Activated naive CD4-positive, alpha-beta T cell treated with anti-CD3 and anti-CD28 coated beads, Interleukin-2, amount 50 U/mL, for 24 hours (primary cell): ENCODE results near the gene KLHL29.

Experiments
- H3K27ac Mint-ChIP-seq: one replicate; pipeline ENCODE4 v1.8.0; 2021; ENCODE audit warnings: mild to moderate bottlenecking, mixed read lengths
- H3K27me3 Mint-ChIP-seq: one replicate; pipeline ENCODE4 v1.8.0; 2021; ENCODE audit warnings: mixed read lengths
- H3K36me3 Mint-ChIP-seq: one replicate; pipeline ENCODE4 v1.8.0; 2021; ENCODE audit warnings: mixed read lengths
- H3K4me1 Mint-ChIP-seq: one replicate; pipeline ENCODE4 v1.8.0; 2021; ENCODE audit warnings: mixed read lengths
- H3K4me3 Mint-ChIP-seq: one replicate; pipeline ENCODE4 v1.8.0; 2021; ENCODE audit warnings: mild to moderate bottlenecking, mixed read lengths
- H3K9me3 Mint-ChIP-seq: one replicate; pipeline ENCODE4 v1.8.0; 2021; ENCODE audit warnings: mixed read lengths

The KLHL29 gene

DNA sequence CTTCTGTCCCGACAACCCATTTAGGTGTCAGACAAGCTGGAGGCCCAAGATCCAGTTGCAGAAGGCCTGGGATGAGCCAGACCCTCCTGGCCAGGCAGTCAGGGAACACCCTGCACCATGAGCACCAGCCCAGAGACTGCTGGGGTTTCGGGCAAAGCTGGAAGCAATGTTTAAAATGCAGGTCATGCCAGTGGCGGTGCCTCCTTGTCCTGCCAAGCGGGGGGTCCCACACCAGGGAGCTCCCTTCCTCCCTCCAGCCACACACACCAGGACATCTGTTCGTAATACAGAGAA lies 311.7 kb downstream of the KLHL29 start:
- no peak overlapping the region for H3K27ac Mint-ChIP-seq
- no peak overlapping the region for H3K4me3 Mint-ChIP-seq
- peaks cover 14% of the 10 kb centered on the region for H3K36me3 Mint-ChIP-seq
- no peaks in the 10 kb centered on the region for H3K27me3 Mint-ChIP-seq
- H3K4me1 Mint-ChIP-seq: no peaks in the 10 kb centered on the region
- H3K9me3 Mint-ChIP-seq: no peaks in the 10 kb centered on the region

DNA sequence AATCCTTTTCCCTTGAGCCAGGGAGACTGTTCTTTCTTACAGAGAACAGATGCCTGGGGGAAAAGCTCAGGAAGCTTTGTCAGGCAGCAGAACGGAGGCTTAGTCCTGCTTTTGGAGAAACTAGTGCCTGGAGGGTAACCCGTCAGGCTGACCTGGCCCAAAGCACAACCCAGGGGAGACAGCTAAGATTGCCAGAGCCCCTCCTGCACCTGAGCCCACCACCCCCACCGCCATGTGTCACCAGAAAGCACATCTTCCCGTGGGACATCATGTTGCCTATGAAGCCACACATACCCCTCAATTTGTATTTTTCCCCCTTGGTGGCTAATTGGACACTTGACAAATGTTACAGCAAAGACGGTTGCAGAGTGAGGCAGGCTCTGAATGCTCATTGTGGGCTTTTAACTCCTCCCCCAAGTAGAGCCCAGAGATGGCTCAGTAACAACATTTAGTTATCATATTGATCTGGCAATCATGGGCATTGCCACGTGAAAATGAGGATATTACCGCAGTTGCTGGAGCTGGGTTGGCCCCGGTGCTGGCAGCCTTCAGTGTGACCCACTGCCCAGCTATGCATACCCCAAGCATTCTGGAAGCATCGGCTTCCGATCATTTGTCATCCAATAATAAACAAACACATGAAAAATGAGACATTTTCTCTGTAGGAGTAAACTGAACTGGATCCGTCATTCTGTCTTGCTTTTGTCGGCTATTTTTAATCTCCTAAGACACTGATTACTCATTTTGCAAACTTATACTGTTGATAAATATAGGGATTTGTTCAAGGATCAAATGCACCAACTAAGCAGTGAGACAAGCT lies 312.5 kb downstream of the KLHL29 start:
- no peaks in the 10 kb centered on the region for H3K4me1 Mint-ChIP-seq
- no peaks in the 10 kb centered on the region for H3K27me3 Mint-ChIP-seq
- no peak overlapping the region for H3K27ac Mint-ChIP-seq
- peaks cover 14% of the 10 kb centered on the region for H3K36me3 Mint-ChIP-seq
- no peaks in the 10 kb centered on the region for H3K9me3 Mint-ChIP-seq
- H3K4me3 Mint-ChIP-seq: no peak overlapping the region

DNA sequence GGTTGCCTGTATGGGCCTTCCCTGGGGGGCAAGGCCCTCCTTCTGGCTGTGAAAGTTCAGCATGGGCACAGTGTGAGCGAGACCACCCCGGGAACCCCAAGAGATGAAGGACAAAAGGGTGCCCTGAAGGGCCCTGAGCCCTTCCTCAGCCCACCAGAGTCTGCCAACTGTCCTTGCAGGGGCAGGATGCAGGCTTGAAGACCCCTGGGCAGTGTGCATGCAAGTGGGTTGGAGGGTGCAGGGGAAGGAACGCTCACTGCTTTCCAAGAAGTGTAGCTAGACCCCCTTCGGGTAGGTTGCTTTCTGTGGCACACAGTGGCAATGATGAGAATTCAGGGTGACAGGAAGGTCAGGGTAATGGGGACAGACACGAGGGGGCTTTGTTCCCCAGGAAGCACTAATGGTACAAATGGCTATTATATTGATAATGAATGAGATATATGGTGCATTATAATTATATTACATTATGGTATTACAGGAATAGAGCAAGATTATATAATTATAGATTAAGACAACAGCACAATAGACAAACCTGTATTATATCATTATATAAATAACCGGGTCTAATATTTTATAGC lies 313.2 kb downstream of the KLHL29 start:
- Mint-ChIP-seq H3K4me1 (no peaks in the 10 kb centered on the region), H3K27ac (no peak overlapping the region), H3K9me3 (no peaks in the 10 kb centered on the region), H3K4me3 (no peak overlapping the region), H3K27me3 (no peaks in the 10 kb centered on the region), H3K36me3 (peaks cover 14% of the 10 kb centered on the region)

DNA sequence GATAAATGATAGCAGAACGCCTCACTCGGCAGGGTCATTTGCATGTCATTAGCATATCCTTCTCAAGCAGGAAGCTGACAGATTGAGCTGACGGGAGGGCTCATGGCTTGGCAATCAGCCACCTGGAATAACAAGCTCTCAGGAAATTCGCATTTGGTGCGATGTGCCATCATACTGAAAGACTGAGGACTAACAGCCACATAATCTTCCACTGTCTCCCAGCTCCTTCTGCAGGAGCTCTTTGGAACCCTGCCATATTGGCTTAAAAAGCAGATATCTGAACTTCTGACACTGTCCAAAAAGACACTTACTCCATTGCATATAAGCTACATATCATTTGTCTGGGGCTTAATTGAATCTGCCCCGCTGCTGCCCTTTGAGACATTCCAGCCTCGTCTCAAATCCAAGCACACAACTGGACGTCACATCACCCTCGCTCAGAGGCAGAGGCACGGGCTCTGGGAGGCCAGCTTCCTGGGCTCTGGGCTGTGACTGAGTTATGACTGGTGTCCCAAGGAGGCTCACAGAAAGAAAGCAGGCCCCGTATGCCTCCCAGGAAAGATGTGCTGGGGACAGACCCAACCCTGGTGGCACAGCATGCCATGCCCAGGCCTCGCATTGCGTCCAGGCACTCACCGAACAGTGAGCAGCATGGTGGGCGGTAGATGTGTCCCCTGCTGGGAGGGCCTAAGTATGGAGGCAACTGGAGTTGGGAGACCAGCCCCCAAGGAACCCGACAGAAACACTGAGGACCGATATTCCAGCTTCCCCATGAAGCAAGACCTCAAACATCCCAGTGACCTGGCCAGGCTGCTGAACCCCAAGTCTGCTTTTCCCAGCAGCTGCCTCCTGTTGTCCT lies 314.0 kb downstream of the KLHL29 start:
- Mint-ChIP-seq H3K27ac (no peak overlapping the region), H3K9me3 (no peaks in the 10 kb centered on the region), H3K4me3 (no peak overlapping the region), H3K36me3 (peaks cover 14% of the 10 kb centered on the region), H3K4me1 (no peaks in the 10 kb centered on the region), H3K27me3 (no peaks in the 10 kb centered on the region)

DNA sequence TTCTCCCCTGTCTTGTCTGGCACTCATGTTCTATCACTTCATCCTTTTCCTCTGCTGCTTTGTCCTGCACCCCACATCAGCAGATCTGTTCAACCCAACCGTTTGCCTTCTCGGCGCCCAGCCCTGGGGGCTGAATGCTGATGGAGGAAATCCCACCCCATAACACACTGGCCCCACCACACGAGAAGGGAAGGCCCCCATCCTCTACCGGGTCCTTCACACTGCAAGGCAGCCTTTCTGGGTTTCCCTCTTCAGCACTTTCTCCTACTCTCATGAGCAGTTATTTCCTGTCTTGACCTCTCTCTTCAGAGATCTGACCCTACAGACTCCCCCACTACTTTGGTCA lies 314.6 kb downstream of the KLHL29 start:
- H3K4me3 Mint-ChIP-seq: no peak overlapping the region
- no peak overlapping the region for H3K27ac Mint-ChIP-seq
- peaks cover 14% of the 10 kb centered on the region for H3K36me3 Mint-ChIP-seq
- no peaks in the 10 kb centered on the region for H3K4me1 Mint-ChIP-seq
- H3K27me3 Mint-ChIP-seq: no peaks in the 10 kb centered on the region
- H3K9me3 Mint-ChIP-seq: no peaks in the 10 kb centered on the region

DNA sequence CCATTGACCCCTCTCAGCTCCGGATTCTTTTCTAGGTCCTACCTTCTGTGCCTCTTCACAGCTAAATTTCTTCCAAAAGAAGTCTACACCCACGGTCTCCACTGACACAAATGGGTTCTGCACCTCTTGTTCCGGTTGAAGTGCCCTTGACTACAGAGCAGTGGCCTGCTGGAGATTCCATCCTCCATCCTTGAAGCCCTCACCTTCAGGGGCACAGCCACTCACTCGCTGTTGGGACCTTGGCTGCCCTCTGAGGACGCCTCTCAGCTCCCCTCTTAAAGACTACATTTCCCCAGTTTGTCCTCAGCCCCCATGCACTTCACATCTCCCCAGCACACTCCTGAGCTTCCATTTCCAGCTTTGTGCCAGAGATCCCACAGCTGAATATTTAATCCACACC lies 315.6 kb downstream of the KLHL29 start:
- Mint-ChIP-seq H3K4me3 (no peak overlapping the region), H3K27ac (no peak overlapping the region)

DNA sequence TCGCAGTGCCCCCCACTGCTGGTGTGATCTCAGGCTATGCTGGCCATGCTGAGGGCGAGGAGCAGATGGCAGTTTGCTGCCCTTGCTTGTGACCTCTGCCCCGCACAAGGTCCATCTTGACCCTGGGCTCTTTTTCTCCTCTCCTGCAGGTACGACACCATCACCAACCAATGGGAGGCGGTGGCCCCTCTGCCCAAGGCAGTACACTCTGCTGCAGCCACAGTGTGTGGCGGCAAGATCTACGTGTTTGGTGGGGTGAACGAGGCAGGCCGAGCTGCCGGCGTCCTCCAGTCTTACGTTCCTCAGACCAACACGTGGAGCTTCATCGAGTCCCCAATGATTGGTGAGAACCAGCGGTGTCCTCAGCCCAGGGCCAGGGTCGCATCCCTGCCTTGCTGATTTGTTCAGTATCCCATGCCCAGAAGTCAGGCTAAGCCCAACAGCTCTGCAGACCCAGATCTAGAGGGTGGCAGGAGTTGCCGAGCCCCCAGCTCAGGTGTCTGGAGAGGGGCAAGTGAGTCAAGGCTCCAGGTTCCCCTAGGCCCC lies 318.1 kb downstream of the KLHL29 start:
- Mint-ChIP-seq H3K36me3 (peaks cover 25% of the 10 kb centered on the region), H3K4me3 (no peak overlapping the region), H3K9me3 (no peaks in the 10 kb centered on the region), H3K4me1 (no peaks in the 10 kb centered on the region), H3K27me3 (no peaks in the 10 kb centered on the region), H3K27ac (no peak overlapping the region)

More for the DNA sequence above, 315.6 kb downstream of the KLHL29 start:
- H3K27me3 Mint-ChIP-seq: no peaks in the 10 kb centered on the region
- H3K9me3 Mint-ChIP-seq: no peaks in the 10 kb centered on the region
- peaks cover 17% of the 10 kb centered on the region for H3K36me3 Mint-ChIP-seq
- no peaks in the 10 kb centered on the region for H3K4me1 Mint-ChIP-seq

DNA sequence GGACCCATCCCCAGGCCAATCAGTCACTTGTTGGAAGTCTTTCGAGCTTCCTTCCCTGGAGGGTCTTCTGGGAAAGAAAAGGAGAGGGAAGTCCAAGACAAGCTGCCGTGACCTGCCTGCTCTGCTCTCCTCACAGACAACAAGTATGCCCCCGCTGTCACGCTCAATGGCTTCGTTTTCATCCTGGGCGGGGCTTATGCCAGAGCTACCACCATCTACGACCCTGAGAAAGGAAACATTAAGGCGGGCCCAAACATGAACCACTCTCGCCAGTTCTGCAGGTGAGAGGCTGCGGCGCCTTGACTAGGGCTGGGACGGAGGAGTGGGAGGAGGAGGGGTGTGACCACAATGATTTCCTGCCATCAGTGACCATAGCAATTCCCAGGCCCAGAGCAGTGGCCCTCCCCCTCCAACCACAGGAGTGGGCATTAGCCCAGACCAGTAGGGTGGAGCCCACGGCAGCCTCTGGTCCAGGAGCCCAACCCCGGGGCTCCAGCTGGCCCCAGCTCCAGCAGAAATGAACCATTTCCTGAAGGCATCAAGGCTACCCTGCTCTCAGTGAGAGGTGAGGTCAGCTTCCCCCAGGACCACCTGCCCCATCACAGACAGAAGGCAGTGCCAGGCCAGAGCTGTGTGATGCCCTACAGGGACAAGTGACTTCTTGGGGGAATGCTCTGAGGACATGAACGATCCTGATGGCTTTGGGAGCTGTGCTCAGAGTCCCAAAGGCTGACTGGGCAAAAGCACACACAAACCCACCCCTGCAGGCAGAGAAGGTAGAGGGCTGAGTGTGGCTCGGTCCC lies 318.8 kb downstream of the KLHL29 start:
- no peaks in the 10 kb centered on the region for H3K4me1 Mint-ChIP-seq
- H3K36me3 Mint-ChIP-seq: peaks cover 25% of the 10 kb centered on the region
- H3K4me3 Mint-ChIP-seq: no peak overlapping the region
- H3K27ac Mint-ChIP-seq: no peak overlapping the region
- no peaks in the 10 kb centered on the region for H3K27me3 Mint-ChIP-seq
- no peaks in the 10 kb centered on the region for H3K9me3 Mint-ChIP-seq

DNA sequence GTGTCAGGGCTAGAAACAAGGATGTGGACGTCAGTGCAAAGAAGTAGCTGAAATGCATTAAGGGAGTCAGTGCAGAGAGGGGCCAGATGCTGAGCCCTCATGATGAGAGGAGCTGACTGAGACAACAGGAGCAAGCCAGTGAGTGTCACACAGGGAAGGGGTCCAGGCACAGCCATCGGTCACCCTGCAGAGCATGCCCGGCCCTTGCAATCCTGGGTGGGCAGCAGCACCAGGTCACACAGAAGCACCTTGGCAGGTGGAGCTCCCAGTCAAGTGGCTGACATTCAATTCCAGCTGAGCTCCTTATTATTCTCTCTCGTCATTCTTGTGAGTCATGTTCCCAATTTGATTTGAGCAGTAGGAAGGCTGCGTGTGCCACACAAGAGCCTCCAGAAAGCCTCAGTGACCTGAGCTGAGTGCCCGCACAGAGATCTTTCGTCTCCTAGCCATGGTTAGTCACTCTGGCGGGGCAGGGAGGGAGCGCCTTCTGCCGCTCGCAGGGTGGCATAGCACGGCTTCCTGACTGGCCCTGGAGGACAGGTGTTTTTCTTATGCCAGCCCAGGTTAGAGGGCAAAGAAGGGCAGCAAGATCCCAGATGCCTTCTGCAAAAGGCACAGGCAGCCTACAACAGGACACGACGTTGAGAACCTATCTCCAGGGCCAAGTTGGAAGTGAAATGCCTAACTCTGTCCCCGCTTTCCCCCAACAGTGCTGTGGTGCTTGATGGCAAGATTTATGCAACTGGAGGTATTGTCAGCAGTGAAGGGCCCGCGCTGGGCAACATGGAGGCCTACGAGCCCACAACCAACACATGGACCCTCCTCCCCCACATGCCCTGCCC lies 321.0 kb downstream of the KLHL29 start:
- Mint-ChIP-seq H3K9me3 (no peaks in the 10 kb centered on the region), H3K4me3 (no peak overlapping the region), H3K27me3 (no peaks in the 10 kb centered on the region), H3K27ac (no peak overlapping the region), H3K36me3 (peaks cover 16% of the 10 kb centered on the region), H3K4me1 (no peaks in the 10 kb centered on the region)

DNA sequence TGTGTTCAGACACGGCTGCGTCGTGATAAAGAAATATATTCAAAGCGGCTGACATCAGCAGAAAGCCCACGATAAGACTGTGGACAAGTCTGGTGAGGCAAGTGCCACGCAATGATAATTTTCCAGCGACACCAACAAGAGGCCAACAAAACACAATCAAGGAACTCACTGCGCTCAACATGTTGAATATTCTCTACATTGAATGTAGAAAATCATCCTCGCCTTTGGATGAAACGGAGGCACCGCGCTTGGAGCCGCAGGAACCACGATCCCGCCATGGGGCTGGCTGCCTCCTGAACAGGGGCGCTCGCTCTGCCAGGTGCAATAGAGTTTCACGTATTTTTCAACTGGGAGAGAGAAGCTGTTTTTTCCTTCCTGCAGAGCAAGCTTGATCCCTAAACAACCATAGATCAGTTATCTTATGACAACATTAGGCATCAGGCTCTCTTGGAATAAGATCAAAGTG lies 321.7 kb downstream of the KLHL29 start:
- H3K27me3 Mint-ChIP-seq: no peaks in the 10 kb centered on the region
- H3K36me3 Mint-ChIP-seq: peaks cover 14% of the 10 kb centered on the region
- H3K4me3 Mint-ChIP-seq: no peak overlapping the region
- H3K27ac Mint-ChIP-seq: no peak overlapping the region
- no peaks in the 10 kb centered on the region for H3K9me3 Mint-ChIP-seq
- no peaks in the 10 kb centered on the region for H3K4me1 Mint-ChIP-seq

DNA sequence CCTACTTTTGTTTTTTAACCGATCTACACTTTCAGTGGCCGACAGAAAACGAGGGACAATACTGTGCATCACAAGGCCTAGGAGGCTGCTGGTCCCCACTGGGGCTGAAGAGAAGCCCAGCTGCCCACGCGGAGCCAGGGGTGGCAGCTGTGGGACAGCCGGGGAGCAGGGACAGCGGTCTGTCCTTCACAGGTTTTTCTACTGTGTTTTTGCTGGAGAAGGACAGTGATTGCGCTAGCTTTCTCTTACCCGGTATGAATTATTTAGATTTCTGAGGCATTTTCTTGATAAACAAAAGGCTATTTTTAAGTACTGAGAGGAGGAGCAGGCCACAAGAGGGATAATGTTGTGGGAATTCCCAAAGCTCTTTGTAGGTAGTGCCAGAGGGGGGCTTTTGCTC lies 322.1 kb downstream of the KLHL29 start:
- H3K9me3 Mint-ChIP-seq: no peaks in the 10 kb centered on the region
- peaks cover 14% of the 10 kb centered on the region for H3K36me3 Mint-ChIP-seq
- H3K27ac Mint-ChIP-seq: no peak overlapping the region
- H3K27me3 Mint-ChIP-seq: no peaks in the 10 kb centered on the region
- no peak overlapping the region for H3K4me3 Mint-ChIP-seq
- H3K4me1 Mint-ChIP-seq: no peaks in the 10 kb centered on the region

DNA sequence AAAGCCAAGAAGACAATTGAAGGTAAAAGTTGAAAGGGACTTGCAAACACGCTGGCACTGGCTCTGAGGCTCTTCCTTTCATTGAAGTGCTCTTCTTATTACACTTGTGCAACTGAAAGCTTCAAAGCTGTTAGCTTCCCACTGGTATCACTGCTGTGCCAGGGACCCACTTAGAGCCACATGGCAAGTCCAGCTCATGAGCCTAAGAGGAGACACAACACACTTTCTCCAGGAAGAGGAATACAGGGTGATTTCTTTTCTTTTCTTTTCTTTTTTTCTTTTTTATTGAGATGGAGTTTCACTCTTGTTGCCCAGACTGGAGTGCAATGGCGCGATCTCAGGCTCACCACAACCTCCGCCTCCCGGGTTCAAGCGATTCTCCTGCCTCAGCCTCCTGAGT lies 323.8 kb downstream of the KLHL29 start:
- Mint-ChIP-seq H3K27me3 (no peaks in the 10 kb centered on the region), H3K9me3 (no peaks in the 10 kb centered on the region), H3K4me3 (no peak overlapping the region), H3K27ac (no peak overlapping the region), H3K36me3 (peaks cover 16% of the 10 kb centered on the region), H3K4me1 (no peaks in the 10 kb centered on the region)

DNA sequence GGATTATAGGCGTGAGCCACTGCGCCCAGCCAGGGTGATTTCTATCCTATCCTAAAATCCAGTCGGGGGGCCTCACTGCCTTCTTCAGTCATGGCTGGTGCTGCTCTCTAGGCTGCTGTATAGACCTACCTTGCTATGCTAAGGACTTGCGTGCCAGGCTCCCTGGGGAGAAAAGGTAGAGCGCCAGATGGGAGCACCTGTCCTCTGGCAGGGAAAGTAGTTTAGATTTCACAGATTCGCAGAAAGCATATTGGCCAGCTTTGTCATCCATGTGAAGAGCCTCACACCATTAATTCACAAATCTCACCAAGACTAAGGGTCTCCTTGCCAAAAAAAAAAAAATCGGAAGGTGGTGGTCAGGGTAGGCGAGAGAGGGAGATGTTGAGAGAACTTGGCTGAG lies 324.3 kb downstream of the KLHL29 start:
- Mint-ChIP-seq H3K27ac (no peak overlapping the region), H3K36me3 (peaks cover 16% of the 10 kb centered on the region), H3K27me3 (no peaks in the 10 kb centered on the region), H3K4me3 (no peak overlapping the region), H3K9me3 (no peaks in the 10 kb centered on the region), H3K4me1 (no peaks in the 10 kb centered on the region)

DNA sequence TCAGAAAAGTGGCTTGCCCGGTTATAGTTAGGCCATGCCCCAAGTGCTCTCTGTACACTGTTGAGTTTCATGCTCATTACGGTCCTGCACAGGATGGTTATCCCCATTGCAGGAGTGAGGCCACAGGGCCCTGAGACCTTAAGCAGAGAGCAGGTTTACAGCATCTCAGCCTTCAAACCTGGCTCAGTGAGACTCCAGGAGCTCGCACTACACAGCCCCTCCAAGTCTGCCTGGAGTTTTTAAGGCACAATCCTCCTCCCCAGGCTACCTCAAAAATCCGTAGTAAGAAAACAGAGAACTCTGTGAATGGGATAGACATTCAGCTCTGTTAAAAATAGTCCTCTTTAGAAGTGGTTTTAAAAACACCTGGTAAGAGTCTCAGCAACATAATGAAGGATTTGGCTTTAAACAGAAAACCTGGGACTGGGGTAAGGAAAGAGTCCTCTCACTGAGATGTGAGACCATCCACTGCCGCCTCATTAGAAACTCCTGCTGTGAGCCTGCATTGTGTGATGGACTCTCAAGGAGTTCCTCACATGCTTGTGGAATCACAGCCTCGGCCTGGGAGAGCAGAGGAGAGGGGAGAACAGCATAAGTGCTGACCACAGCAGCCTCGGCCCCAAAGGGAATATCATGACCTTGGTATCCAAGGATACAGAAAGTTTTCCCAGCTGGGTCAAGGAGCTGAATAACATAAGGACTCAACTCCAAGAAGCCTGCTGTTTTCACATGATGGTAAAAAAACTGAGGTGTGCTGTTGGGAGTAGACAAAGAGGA lies 327.2 kb downstream of the KLHL29 start:
- H3K27me3 Mint-ChIP-seq: no peaks in the 10 kb centered on the region
- no peaks in the 10 kb centered on the region for H3K4me1 Mint-ChIP-seq
- H3K27ac Mint-ChIP-seq: no peak overlapping the region
- no peak overlapping the region for H3K4me3 Mint-ChIP-seq
- H3K9me3 Mint-ChIP-seq: no peaks in the 10 kb centered on the region
- H3K36me3 Mint-ChIP-seq: peaks cover 11% of the 10 kb centered on the region
